HepG2 (cell line): ENCODE results near the gene PLCG2. TPM values are rescaled to one million over a fixed set of nuclear protein-coding genes. Genes with fewer than 3 reads are reported as not detected.
A peak's percentile ranks its signal among the peaks of the same experiment; 100 is the strongest.

Experiments used
- DDIT3 ChIP-seq: sonication (generic); formaldehyde crosslinking; IDR thresholded peaks from 2 replicates; pipeline ENCODE4 v1.4.0; 2020; ENCODE audit warnings: mild to moderate bottlenecking, missing genetic modification reagents
- E2F1 ChIP-seq: sonication (generic); formaldehyde crosslinking; IDR thresholded peaks from 2 replicates; pipeline ENCODE4 v1.5.0; 2020; ENCODE audit warnings: missing genetic modification reagents
- ERF ChIP-seq: IDR thresholded peaks from 2 replicates; pipeline ENCODE4 v1.6.1; 2018; ENCODE audit warnings: missing biosample characterization, missing genetic modification reagents
- IKZF4 ChIP-seq: sonication (generic); formaldehyde crosslinking; IDR thresholded peaks from 2 replicates; pipeline ENCODE4 v1.5.1; 2020; ENCODE audit warnings: borderline replicate concordance, mild to moderate bottlenecking, low read depth, missing genetic modification reagents; ENCODE audit errors: not compliant biosample characterization
- ISX ChIP-seq: sonication (generic); formaldehyde crosslinking; conservative IDR thresholded peaks from 2 replicates; pipeline ENCODE4 v1.5.0; 2020; ENCODE audit warnings: missing genetic modification reagents
- NPAS2 ChIP-seq: sonication (generic); formaldehyde crosslinking; IDR thresholded peaks from 2 replicates; pipeline ENCODE4 v1.8.0; 2022; ENCODE audit warnings: mild to moderate bottlenecking, missing genetic modification reagents, borderline replicate concordance
- RBM39 ChIP-seq: fragments of 200-400 bp; formaldehyde crosslinking; IDR thresholded peaks from one replicate; pipeline ENCODE4 v1.6.1; 2018; ENCODE audit warnings: antibody characterized with exemption, mild to moderate bottlenecking, low read depth, low read length; ENCODE audit not compliant: poor library complexity, severe bottlenecking
- RCOR2 ChIP-seq: IDR thresholded peaks from 2 replicates; pipeline ENCODE4 v1.6.1; 2016; ENCODE audit warnings: missing biosample characterization, missing genetic modification reagents
- RFX3 ChIP-seq: IDR thresholded peaks from 2 replicates; pipeline ENCODE4 v1.6.1; 2016; ENCODE audit warnings: missing biosample characterization, missing genetic modification reagents
- RXRB ChIP-seq: IDR thresholded peaks from 2 replicates; pipeline ENCODE4 v1.6.1; 2016; ENCODE audit warnings: borderline replicate concordance, missing genetic modification reagents, missing compliant biosample characterization
- SIN3A ChIP-seq: IDR thresholded peaks from 2 replicates; pipeline ENCODE4 v1.6.1; 2011; ENCODE audit warnings: low read depth, mild to moderate bottlenecking, control low read depth, low read length, borderline replicate concordance
- SP4 ChIP-seq: sonication (generic); formaldehyde crosslinking; IDR thresholded peaks from 2 replicates; pipeline ENCODE4 v1.8.1; 2023; ENCODE audit warnings: mild to moderate bottlenecking, missing genetic modification reagents
- SP5 ChIP-seq: IDR thresholded peaks from 2 replicates; pipeline ENCODE4 v1.6.1; 2016; ENCODE audit warnings: low read depth, borderline replicate concordance
- ZNF318 ChIP-seq: sonication (generic); formaldehyde crosslinking; IDR thresholded peaks from 2 replicates; pipeline ENCODE4 v1.4.0; 2020; ENCODE audit warnings: mild to moderate bottlenecking, missing genetic modification reagents
- ZNF414 ChIP-seq: sonication (generic); formaldehyde crosslinking; IDR thresholded peaks from 2 replicates; pipeline ENCODE4 v1.5.0; 2020; ENCODE audit warnings: missing genetic modification reagents
- ZNF484 ChIP-seq: sonication (generic); formaldehyde crosslinking; IDR thresholded peaks from 2 replicates; pipeline ENCODE4 v1.5.1; 2020; ENCODE audit warnings: mild to moderate bottlenecking, low read depth, missing genetic modification reagents, borderline replicate concordance
- ZNF740 ChIP-seq: sonication (generic); formaldehyde crosslinking; IDR thresholded peaks from 2 replicates; pipeline ENCODE4 v1.4.0; 2020; ENCODE audit warnings: missing genetic modification reagents
- polyA plus RNA-seq, 8 experiments: library from polyadenylated mRNA; depleted of rRNA in 3 of 8; stranded (reverse) in 7 of 8; unstranded in 1 of 8; fragments of >200 nt; fragmentation: Illumina TruSeq in 4 of 8; extraction: Trizol in 4 of 8; gene quantifications; 2 replicates each; pipeline versions ENCODE4 v1.2.1 to v1.2.3, GENCODE V29; 2011 to 2016; ENCODE audit warnings: low read depth in 4 of 8, missing spikeins in 1 of 8, mixed read lengths in 1 of 8; ENCODE audit not compliant: insufficient read depth in 1 of 8
- total RNA-seq, 5 experiments: library from RNA; depleted of rRNA; stranded (reverse); fragments of >200 nt; fragmentation: Illumina TruSeq; extraction: Trizol; gene quantifications; 2 replicates each; pipeline ENCODE4 v1.2.3, GENCODE V29; 2016; ENCODE audit warnings: low read depth in 1 of 5

The PLCG2 gene
- total and polyA plus RNA-seq, 2 of the 13 experiments (the other 11 are each of a cell fraction or from before 2014, with no cell fraction given): 0.13 to 0.18 TPM

GRCh38 chr16:81767987-81768592 is 11.0 kb upstream of the PLCG2 start (continued):
- TF ChIP-seq ZNF318 (CRISPR knock-in tag) (no peak), ZNF484 (CRISPR knock-in tag) (no peak), IKZF4 (no peak), ZNF740 (CRISPR knock-in tag) (no peak), ISX (no peak), RXRB (CRISPR knock-in tag) (peak; percentile 90; the same call in 1 of the 2 replicates), SP4 (CRISPR knock-in tag) (no peak), ZNF414 (CRISPR knock-in tag) (peak; percentile 72; the same call in 1 of the 2 replicates), SIN3A (peak; percentile 67; the same call in 1 of the 2 replicates), DDIT3 (CRISPR knock-in tag) (no peak), RFX3 (no peak), RCOR2 (CRISPR knock-in tag) (peak; percentile 75; the same call in 1 of the 2 replicates), E2F1 (CRISPR knock-in tag) (no peak; the same call in 1 of the 2 replicates), ERF (CRISPR knock-in tag) (peak; percentile 93), NPAS2 (CRISPR knock-in tag) (no peak), SP5 (CRISPR knock-in tag) (peak; percentile 63; the same call in 1 of the 2 replicates), RBM39 (no peak)
